D341Med (cell line): ENCODE measurements around the gene EPHA1.

ENCODE experiments used
- DNase-seq: peaks from one replicate; pipeline ENCODE4 v3.0.0; 2012; ENCODE audit warnings: low spot score

EPHA1 gene

DNA sequence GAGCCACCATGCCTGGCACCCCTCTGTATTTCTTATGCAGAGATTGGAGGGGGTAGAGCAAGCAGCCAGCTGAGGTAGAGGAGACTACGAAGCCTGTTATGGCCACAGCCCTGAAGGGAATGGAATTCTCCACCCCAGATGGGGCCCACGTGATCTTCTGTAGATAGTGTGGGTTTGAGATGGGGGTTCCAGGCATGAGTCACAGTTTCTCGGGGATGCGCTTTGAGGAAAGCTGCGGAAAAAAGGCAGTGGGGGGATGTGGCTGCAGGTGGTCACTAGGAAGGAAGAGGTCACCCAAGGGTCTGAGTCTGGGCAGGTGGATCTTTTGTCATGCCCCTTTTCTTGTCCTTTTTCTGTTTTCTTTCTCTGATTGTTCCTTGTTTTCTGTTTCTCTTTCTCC, 57.6 kb downstream of the EPHA1 start:
- no peak for DNase-seq

DNA sequence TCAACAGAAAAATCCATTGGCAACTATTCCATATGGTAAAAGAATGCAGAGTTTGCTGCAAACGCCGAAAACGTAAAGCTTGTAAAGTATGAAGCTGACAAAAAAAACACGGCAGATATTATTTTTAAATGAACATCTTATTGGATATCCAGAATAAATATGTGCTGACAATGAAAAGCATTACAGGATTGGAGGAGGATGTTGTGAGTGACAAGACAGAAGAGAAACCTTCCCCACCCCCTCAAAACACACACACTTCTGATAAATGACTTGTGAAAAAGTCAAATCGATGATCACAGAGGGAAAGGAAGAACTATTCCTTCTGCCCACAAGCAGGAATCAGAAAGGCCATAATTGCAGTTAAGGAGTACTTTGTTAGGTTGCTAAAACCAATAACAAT, 60.7 kb downstream of the EPHA1 start:
- DNase-seq: no peak

- DNase-seq: no peak
Measured at GRCh38 chr7:143346018-143346417, 62.6 kb downstream of the EPHA1 start.

DNA sequence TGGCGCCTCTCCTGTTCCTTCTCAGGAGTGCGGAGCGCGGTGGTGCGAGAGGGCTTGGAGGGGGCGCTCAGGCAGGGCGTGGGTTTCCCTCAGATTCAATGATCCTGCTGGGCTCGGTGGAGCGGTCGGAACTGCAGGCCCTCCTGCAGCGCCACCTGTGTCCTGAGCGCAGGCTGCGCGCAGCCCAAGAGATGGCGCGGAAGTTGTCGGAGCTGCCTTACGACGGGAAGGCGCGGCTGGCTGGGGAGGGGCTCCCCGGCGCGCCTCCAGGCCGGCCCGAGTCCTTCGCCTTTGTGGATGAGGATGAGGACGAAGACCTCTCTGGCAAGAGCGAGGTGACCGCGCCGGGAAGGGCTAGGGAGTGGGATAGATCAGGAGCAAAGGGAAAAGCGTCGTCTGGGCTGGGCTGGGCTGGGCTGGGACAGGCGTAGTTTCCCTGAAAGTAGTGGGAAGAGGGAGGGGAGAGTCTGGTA, 63.2 kb downstream of the EPHA1 start:
- peak; percentile 59 for DNase-seq

GRCh38 chr7:143343596-143343995, 65.1 kb downstream of the EPHA1 start:
- no peak for DNase-seq

DNA sequence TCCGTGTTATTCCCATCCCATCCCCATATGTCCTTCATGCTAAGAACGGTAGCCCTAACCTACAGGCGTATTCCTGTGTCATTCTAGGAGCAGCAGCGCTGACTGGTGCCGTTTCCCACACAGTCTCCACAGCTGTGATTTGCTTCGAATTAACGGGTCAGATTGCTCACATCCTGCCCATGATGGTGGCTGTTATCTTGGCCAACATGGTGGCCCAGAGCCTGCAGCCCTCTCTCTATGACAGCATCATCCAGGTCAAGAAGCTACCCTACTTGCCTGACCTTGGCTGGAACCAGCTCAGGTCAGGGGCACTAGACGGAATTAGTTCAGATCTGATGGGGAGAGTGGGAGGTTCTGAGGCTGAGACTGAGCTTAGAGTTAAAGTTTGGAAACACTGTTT, 66.8 kb downstream of the EPHA1 start:
- DNase-seq: no peak
